Naive thymus-derived CD8-positive, alpha-beta T cell (primary cell): Measurements from ENCODE around the gene COIL. TPM values are rescaled to one million over a fixed set of nuclear protein-coding genes. Genes with fewer than 3 reads are reported as not detected.

Experiments
- ATAC-seq, 2 donors: fragments of 150-1000 bp; cut with Tn5 transposase in 1 of 2; sonication (Bioruptor Pico), chemical (Tn5 transposase) in 1 of 2; 1 replicate in 1 of 2; 2 replicates in 1 of 2; pipeline ENCODE4 v1.10.0; 2021; ENCODE audit warnings: mild to moderate bottlenecking in 2 of 2, moderate library complexity in 2 of 2
- POLR2A ChIA-PET: fragments of 350-600 bp; sonication (Branson Sonifier 250); formaldehyde crosslinking; loops from one replicate; lab custom pipeline; 2021; ENCODE audit warnings: antibody characterized with exemption; lab: Charles Lee
- DNase-seq, 10 donors: peaks; one replicate each; pipeline versions ENCODE4 v3.0.0 to v3.0.0-alpha.2; 2020 to 2022
- H3K27ac Mint-ChIP-seq, 10 donors: one replicate each; pipeline ENCODE4 v1.8.0; 2020 to 2022; ENCODE audit warnings: mild to moderate bottlenecking in 10 of 10, mixed read lengths in 10 of 10, moderate library complexity in 4 of 10, inconsistent platforms in 1 of 10
- H3K27me3 Mint-ChIP-seq, 5 donors: one replicate each; pipeline ENCODE4 v1.8.0; 2021 to 2022; ENCODE audit warnings: mixed read lengths in 5 of 5
- H3K36me3 Mint-ChIP-seq, 3 donors: one replicate each; pipeline ENCODE4 v1.8.0; 2020 to 2022; ENCODE audit warnings: mixed read lengths in 3 of 3, mild to moderate bottlenecking in 2 of 3, inconsistent platforms in 1 of 3
- H3K4me1 Mint-ChIP-seq, 4 donors: one replicate each; pipeline ENCODE4 v1.8.0; 2021 to 2022; ENCODE audit warnings: mixed read lengths in 4 of 4
- H3K4me3 Mint-ChIP-seq, 10 donors: one replicate each; pipeline ENCODE4 v1.8.0; 2020 to 2022; ENCODE audit warnings: mild to moderate bottlenecking in 10 of 10, mixed read lengths in 10 of 10, moderate library complexity in 6 of 10, inconsistent platforms in 1 of 10
- H3K9me3 Mint-ChIP-seq, 9 donors: one replicate each; pipeline ENCODE4 v1.8.0; 2020 to 2022; ENCODE audit warnings: mixed read lengths in 9 of 9, mild to moderate bottlenecking in 3 of 9, inconsistent platforms in 1 of 9, moderate library complexity in 1 of 9
- polyA plus RNA-seq, 3 donors: library from polyadenylated mRNA; unstranded; fragments of 300-500 nt; fragmentation: Illumina TruSeq; gene quantifications; one replicate each; pipeline ENCODE4 v1.2.3, GENCODE V29; 2021
- total RNA-seq, 8 experiments: library from RNA in 2 of 8; stranded (reverse) in 2 of 8; gene quantifications; one replicate each; pipeline ENCODE4 v1.2.3 and lab custom pipeline; 2021 to 2026

The COIL gene, protein sequence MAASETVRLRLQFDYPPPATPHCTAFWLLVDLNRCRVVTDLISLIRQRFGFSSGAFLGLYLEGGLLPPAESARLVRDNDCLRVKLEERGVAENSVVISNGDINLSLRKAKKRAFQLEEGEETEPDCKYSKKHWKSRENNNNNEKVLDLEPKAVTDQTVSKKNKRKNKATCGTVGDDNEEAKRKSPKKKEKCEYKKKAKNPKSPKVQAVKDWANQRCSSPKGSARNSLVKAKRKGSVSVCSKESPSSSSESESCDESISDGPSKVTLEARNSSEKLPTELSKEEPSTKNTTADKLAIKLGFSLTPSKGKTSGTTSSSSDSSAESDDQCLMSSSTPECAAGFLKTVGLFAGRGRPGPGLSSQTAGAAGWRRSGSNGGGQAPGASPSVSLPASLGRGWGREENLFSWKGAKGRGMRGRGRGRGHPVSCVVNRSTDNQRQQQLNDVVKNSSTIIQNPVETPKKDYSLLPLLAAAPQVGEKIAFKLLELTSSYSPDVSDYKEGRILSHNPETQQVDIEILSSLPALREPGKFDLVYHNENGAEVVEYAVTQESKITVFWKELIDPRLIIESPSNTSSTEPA
- 10 to 100 TPM; 21.6 to 24.2 TPM for total RNA-seq
- 10 to 100 TPM; 12.0 to 18.8 (median 12.8) TPM for polyA plus RNA-seq
- 28.7 to 47.9 (median 40.7) reads per million in 6 experiments for total RNA-seq (lab: John Stamatoyannopoulos, UW)

- Mint-ChIP-seq H3K36me3 (peaks cover 0 to 6% (median 0%) of the 10 kb centered on the region in 3 donors), H3K27ac (peak within 1 kb of the TSS; percentile 84 to 97 (median 95)), H3K9me3 (no peaks in the 10 kb centered on the region), H3K4me1 (peaks cover 10 to 35% (median 23%) of the 10 kb centered on the region in 4 donors), H3K4me3 (peak within 1 kb of the TSS; percentile 77 to 94 (median 87)), H3K27me3 (peaks cover 0 to 4% (median 0%) of the 10 kb centered on the region in 5 donors)
- POLR2A ChIA-PET = interaction anchor here (0.6 to 2.0 kb wide), 6 partner anchors 18 to 367 kb away, joined by 3 to 7 read pairs (median 4); partner anchors contain the start of genes AKAP1, NOG, SCPEP1 and TRIM25
- ATAC-seq (peak; percentile 95 to 98), DNase-seq (peak; percentile 83 to 95 (median 92))
These were observed at the start of gene COIL for GRCh38 chr17:56960596-56961538. COIL (minus strand) TSS chr17:56961050; CDS start chr17:56961019, 31 bp downstream.

DNA sequence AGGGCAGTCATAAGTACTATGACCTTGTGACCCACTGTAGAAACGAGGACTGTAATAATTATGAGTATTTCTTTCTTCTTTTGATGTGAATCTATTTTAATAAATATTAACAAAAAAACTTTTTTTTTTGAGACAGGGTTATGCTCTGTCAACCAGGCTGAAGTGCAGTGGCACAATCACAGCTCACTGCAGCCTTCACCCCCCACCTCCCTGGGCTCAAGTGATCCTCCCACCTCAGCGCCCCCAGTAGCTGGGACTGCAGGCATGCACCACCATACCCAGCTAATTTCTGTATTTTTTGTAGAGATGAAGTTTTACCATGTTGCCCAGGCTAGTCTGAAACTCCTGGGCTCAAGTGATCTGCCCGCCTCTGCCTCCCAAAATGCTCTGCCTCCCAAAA, 49.6 kb upstream of the COIL start:
- Mint-ChIP-seq H3K27ac (peak overlapping the region in 1 of 10 donors; percentile 40), H3K4me1 (peaks cover 4 to 15% (median 7%) of the 10 kb centered on the region in 4 donors), H3K4me3 (peak overlapping the region in 8 of 10 donors; percentile 45 to 67 (median 58)), H3K36me3 (peaks cover 0 to 11% (median 0%) of the 10 kb centered on the region in 3 donors), H3K27me3 (peaks cover 0 to 9% (median 0%) of the 10 kb centered on the region in 5 donors), H3K9me3 (no peaks in the 10 kb centered on the region)
- POLR2A ChIA-PET = interaction anchor here (0.7 kb wide), 1 partner anchor 19 kb away, joined by 3 read pairs; no protein-coding TSS in a partner anchor
- no peak for DNase-seq
- peak; percentile 27 to 41 for ATAC-seq

DNA sequence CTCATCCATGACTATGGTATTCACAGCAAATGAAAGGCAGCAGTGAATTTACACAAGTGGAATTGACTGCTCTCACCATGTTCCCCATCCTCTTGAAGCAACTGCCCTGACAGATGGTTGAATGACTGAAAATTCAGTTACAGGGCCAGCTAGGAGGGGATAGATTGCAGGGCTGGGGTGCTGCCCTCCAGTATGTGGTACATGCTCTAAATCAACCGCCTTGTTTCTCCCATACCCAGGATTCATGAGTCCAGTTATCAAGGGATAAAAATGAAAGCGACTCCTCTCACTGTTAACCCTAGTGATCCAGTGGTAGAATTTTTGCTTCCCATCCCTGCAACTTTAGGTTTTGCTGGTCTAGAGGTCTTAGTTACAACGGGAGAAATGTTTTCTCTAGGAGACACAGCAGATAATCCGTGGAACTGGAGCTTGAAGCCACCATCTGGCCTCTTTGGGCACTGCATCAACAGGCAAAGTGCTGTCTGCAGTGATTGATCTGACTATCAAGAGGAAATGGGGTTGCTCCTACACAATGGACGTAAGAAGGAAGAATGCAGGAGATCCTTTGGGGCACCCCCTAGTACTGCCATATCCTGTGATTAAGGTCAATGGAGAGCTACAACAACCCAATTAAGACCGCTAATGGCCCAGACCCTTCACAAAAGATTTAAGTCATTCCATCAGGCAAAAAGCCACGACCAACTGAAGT, 49.0 kb upstream of the COIL start:
- DNase-seq (peak; percentile 6 to 70 (median 39)), ATAC-seq (peak; percentile 95 to 99)
- Mint-ChIP-seq H3K4me3 (peak overlapping the region; percentile 22 to 67 (median 58)), H3K4me1 (peaks cover 4 to 21% (median 8%) of the 10 kb centered on the region in 4 donors), H3K27me3 (peaks cover 0 to 3% (median 0%) of the 10 kb centered on the region in 5 donors), H3K9me3 (no peaks in the 10 kb centered on the region), H3K36me3 (peaks cover 0 to 15% (median 0%) of the 10 kb centered on the region in 3 donors), H3K27ac (peak overlapping the region in 4 of 10 donors; percentile 1 to 34 (median 3))
- POLR2A ChIA-PET = interaction anchor here (0.7 kb wide), 1 partner anchor 19 kb away, joined by 3 read pairs; no protein-coding TSS in a partner anchor

DNA sequence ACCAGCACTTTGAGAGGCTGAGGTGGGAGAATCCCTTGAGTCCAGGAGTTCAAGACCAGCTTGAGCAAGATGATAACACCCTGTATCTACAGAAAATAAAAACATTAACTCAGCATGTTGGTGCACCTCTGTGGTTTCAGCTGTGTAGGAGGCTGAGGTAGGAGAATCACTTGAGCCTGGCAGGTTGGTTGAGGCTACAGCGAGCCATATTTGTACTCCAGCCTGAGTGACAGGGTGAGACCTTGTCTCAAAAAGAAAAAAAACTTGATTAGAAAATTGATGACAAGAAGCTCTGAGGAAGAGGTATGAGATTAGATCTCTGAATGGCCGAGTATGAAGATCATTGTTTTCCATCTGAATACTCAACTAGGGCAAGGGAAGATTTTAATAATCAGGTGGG, 48.1 kb upstream of the COIL start:
- H3K9me3 Mint-ChIP-seq = no peaks in the 10 kb centered on the region
- no peak overlapping the region for H3K4me3 Mint-ChIP-seq
- ATAC-seq = no peak
- H3K27ac Mint-ChIP-seq = peak overlapping the region in 1 of 10 donors; percentile 63
- no peak for DNase-seq
- H3K4me1 Mint-ChIP-seq = peaks cover 4 to 29% (median 8%) of the 10 kb centered on the region in 4 donors
- POLR2A ChIA-PET = interaction anchor here (0.6 to 0.9 kb wide), 2 partner anchors 23 to 45 kb away, joined by 3 to 4 read pairs; no protein-coding TSS in a partner anchor
- peaks cover 0 to 1% (median 0%) of the 10 kb centered on the region in 5 donors for H3K27me3 Mint-ChIP-seq
- H3K36me3 Mint-ChIP-seq = peaks cover 0 to 18% (median 0%) of the 10 kb centered on the region in 3 donors

DNA sequence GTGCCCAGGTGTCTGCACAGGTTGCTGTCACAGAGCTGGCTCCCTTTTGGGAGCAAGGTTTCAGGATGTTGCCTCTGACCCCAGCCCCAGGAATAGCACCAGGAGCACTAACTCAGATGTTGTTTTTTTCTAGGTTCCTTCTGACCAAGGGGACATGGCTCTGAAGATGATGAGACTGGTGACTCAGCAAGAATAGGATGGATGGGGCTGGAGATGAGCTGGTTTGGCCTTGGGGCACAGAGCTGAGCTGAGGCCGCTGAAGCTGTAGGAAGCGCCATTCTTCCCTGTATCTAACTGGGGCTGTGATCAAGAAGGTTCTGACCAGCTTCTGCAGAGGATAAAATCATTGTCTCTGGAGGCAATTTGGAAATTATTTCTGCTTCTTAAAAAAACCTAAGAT, 45.2 kb upstream of the COIL start:
- H3K36me3 Mint-ChIP-seq = peaks cover 3 to 37% (median 5%) of the 10 kb centered on the region in 3 donors
- H3K4me1 Mint-ChIP-seq = peaks cover 4 to 40% (median 8%) of the 10 kb centered on the region in 4 donors
- no peak overlapping the region for H3K4me3 Mint-ChIP-seq
- ATAC-seq (no peak), DNase-seq (no peak)
- peak overlapping the region in 1 of 10 donors; percentile 55 for H3K27ac Mint-ChIP-seq
- no peaks in the 10 kb centered on the region for H3K9me3 Mint-ChIP-seq
- no peaks in the 10 kb centered on the region for H3K27me3 Mint-ChIP-seq
- POLR2A ChIA-PET = no interaction called here

- no peak overlapping the region for H3K4me3 Mint-ChIP-seq
- peak in 2 of 10 donors; percentile 0 to 15 for DNase-seq
- no peaks in the 10 kb centered on the region for H3K9me3 Mint-ChIP-seq
- H3K27me3 Mint-ChIP-seq = no peaks in the 10 kb centered on the region
- peaks cover 3 to 42% (median 5%) of the 10 kb centered on the region in 3 donors for H3K36me3 Mint-ChIP-seq
- peak overlapping the region in 3 of 10 donors; percentile 54 to 77 (median 55) for H3K27ac Mint-ChIP-seq
- peak in 1 of 2 donors; percentile 17 for ATAC-seq
- POLR2A ChIA-PET = no interaction called here
- peaks cover 3 to 35% (median 5%) of the 10 kb centered on the region in 4 donors for H3K4me1 Mint-ChIP-seq
These were observed 44.2 kb upstream of the COIL start for GRCh38 chr17:57004944-57005579.

- Mint-ChIP-seq H3K4me3 (no peak overlapping the region), H3K4me1 (peaks cover 0 to 32% (median under 1%) of the 10 kb centered on the region in 4 donors), H3K27ac (peak overlapping the region in 4 of 10 donors; percentile 25 to 67 (median 32)), H3K9me3 (no peaks in the 10 kb centered on the region), H3K36me3 (peaks cover 5 to 50% (median 10%) of the 10 kb centered on the region in 3 donors), H3K27me3 (no peaks in the 10 kb centered on the region)
- DNase-seq = no peak
- ATAC-seq = no peak
- POLR2A ChIA-PET = no interaction called here
These were observed 42.1 kb upstream of the COIL start for GRCh38 chr17:57002904-57003303.

GRCh38 chr17:57001541-57001940, 40.7 kb upstream of the COIL start:
- Mint-ChIP-seq H3K9me3 (no peaks in the 10 kb centered on the region), H3K36me3 (peaks cover 5 to 57% (median 17%) of the 10 kb centered on the region in 3 donors), H3K4me3 (no peak overlapping the region), H3K27me3 (no peaks in the 10 kb centered on the region), H3K4me1 (peaks cover 0 to 32% (median under 1%) of the 10 kb centered on the region in 4 donors), H3K27ac (no peak overlapping the region)
- POLR2A ChIA-PET = no interaction called here
- no peak for ATAC-seq
- DNase-seq = no peak

DNA sequence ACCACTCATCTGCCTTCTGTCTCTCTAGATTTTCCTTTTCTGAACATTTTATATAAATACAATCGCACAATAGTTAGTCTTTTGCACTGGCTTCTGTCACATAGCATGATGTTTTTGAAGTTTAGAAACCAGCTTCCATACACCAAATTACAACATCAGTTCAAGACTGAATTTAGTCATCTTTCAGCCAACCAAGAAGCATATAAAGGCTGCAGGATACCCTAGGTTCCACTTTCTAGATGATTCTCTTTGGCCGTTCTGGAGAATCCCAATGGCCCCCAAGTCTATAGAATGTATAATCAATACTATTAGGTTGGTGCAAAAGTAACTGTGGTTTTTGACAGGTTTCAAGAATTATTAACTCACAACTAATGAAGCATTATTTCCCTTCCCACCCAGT, 36.5 kb upstream of the COIL start:
- no peak overlapping the region for H3K27ac Mint-ChIP-seq
- H3K4me1 Mint-ChIP-seq = no peaks in the 10 kb centered on the region
- H3K27me3 Mint-ChIP-seq = no peaks in the 10 kb centered on the region
- POLR2A ChIA-PET = no interaction called here
- H3K36me3 Mint-ChIP-seq = peaks cover 0 to 53% (median 22%) of the 10 kb centered on the region in 3 donors
- no peak overlapping the region for H3K4me3 Mint-ChIP-seq
- no peaks in the 10 kb centered on the region for H3K9me3 Mint-ChIP-seq
- no peak for DNase-seq
- no peak for ATAC-seq

DNA sequence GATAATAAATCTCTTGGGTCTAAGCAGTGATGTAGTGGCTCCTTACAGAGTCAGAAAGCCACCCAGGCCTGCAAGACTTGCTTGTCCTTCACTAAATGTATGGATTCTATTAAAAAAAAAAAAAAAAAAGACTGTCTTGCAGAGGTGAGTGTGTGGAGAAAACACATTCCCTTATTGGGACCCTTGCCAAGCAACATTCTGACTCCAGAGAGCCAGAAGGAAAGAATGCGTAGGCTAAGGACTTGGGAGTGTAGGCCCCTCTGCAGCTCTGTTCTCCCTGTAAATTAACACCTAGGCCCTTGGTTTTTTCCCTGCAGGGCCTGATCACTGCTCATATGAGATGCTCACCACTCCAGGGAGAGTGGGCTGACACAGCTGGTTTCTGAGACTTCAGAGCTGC, 34.9 kb upstream of the COIL start:
- H3K27me3 Mint-ChIP-seq = no peaks in the 10 kb centered on the region
- no peaks in the 10 kb centered on the region for H3K4me1 Mint-ChIP-seq
- no peak for DNase-seq
- ATAC-seq = no peak
- POLR2A ChIA-PET = no interaction called here
- H3K4me3 Mint-ChIP-seq = no peak overlapping the region
- no peak overlapping the region for H3K27ac Mint-ChIP-seq
- H3K36me3 Mint-ChIP-seq = peaks cover 0 to 53% (median 25%) of the 10 kb centered on the region in 3 donors
- H3K9me3 Mint-ChIP-seq = no peaks in the 10 kb centered on the region
